Stomach (tissue), 4 donors: Measurements from ENCODE around the gene STARD7.

ENCODE experiments used
- EP300 ChIP-seq: sonication (generic); formaldehyde crosslinking; IDR thresholded peaks from one replicate; pipeline ENCODE4 v1.6.1; 2017; ENCODE audit warnings: antibody characterized with exemption
- POLR2A ChIP-seq, 4 donors: fragments of 450-650 bp; IDR thresholded peaks; one replicate each; pipeline ENCODE4 v1.6.1; 2016; ENCODE audit warnings: antibody characterized with exemption in 4 of 4, control low read depth in 2 of 4, mild to moderate bottlenecking in 1 of 4, moderate library complexity in 1 of 4
- POLR2AphosphoS5 ChIP-seq, 3 donors: sonication (generic); formaldehyde crosslinking; IDR thresholded peaks; one replicate each; pipeline ENCODE4 v1.6.1; 2016; ENCODE audit warnings: antibody characterized with exemption in 3 of 3
- TF ChIP-seq, protein P1 (sequence below), 7 experiments: fragments of 450-650 bp in 4 of 7; fragments of 200-600 bp in 3 of 7; sonication (generic) in 3 of 7; IDR thresholded peaks; one replicate each; pipeline ENCODE4 v1.5.1; 2016 to 2019; ENCODE audit warnings: antibody characterized with exemption in 7 of 7, control low read depth in 2 of 7, mild to moderate bottlenecking in 1 of 7

DNA sequence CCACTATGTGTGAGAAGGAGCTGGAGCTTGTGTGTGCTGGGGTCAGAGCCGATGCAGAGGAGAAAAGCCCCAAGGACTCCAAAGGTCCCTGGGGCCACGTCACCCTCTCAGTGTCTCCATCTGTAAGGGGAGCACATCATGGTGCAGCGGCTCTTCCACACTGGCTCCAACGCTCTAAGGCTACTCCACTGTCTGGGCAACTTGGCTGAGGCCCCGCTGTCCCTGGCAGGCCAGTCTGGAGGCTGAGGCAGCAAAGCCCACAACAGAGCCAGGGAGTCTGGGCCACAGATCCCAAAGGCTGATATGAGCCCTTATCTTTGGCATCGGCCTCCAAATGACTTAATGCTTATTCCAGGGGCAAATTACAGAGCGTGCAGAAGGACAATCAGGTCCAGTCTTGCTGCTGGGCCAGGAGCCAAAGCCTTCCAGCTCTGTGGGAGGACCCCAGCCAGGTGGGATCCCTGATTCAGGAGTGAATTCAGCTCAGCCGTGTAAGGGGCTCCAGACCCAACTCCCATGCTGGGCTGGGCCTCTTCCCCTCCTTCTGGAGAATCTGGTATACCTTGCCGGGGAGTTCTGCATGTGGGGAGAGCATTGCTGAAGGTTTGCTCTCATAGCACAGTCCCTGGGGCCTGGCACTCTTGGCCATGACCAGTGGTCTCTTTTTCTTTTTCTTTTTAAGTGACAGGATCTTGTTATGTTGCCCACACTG lies 61.6 kb downstream of the STARD7 start:
- TF ChIP-seq, protein P1, sequence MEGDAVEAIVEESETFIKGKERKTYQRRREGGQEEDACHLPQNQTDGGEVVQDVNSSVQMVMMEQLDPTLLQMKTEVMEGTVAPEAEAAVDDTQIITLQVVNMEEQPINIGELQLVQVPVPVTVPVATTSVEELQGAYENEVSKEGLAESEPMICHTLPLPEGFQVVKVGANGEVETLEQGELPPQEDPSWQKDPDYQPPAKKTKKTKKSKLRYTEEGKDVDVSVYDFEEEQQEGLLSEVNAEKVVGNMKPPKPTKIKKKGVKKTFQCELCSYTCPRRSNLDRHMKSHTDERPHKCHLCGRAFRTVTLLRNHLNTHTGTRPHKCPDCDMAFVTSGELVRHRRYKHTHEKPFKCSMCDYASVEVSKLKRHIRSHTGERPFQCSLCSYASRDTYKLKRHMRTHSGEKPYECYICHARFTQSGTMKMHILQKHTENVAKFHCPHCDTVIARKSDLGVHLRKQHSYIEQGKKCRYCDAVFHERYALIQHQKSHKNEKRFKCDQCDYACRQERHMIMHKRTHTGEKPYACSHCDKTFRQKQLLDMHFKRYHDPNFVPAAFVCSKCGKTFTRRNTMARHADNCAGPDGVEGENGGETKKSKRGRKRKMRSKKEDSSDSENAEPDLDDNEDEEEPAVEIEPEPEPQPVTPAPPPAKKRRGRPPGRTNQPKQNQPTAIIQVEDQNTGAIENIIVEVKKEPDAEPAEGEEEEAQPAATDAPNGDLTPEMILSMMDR (IDR thresholded peaks at IDR 0.05) = no peak
- TF ChIP-seq POLR2A (IDR thresholded peaks at IDR 0.05) (no peak), POLR2AphosphoS5 (IDR thresholded peaks at IDR 0.05) (no peak), EP300 (no peak)
